RWPE2 (cell line): ENCODE data around the gene C8B.

Source experiments
- ATAC-seq: fragments of 200-7000 bp; cut with Tn5 transposase; 3 replicates; pipeline ENCODE4 v1.9.1; 2021; ENCODE audit warnings: low read depth
- DNase-seq: peaks from one replicate; pipeline ENCODE4 v3.0.0-alpha.2; 2020; ENCODE audit warnings: low spot score
- H3K27ac ChIP-seq: fragments of 450-650 bp; 2 replicates; pipeline ENCODE4 v1.5.1; 2017; ENCODE audit warnings: mild to moderate bottlenecking; ENCODE audit not compliant: poor library complexity, severe bottlenecking
- H3K27me3 ChIP-seq: fragments of 250-450 bp; sonication (Bioruptor Pico); 2 replicates; pipeline ENCODE4 v1.5.1; 2021; ENCODE audit warnings: mild to moderate bottlenecking, moderate library complexity; ENCODE audit not compliant: insufficient read depth, poor library complexity, severe bottlenecking
- H3K36me3 ChIP-seq: fragments of 250-450 bp; sonication (Bioruptor Pico); 2 replicates; pipeline ENCODE4 v1.5.1; 2020; ENCODE audit warnings: low read depth, mild to moderate bottlenecking, moderate library complexity
- H3K4me1 ChIP-seq: fragments of 250-450 bp; sonication (Bioruptor Pico); 2 replicates; pipeline ENCODE4 v1.5.1; 2021; ENCODE audit warnings: mild to moderate bottlenecking, moderate library complexity; ENCODE audit not compliant: insufficient read depth, poor library complexity, severe bottlenecking
- H3K4me3 ChIP-seq: fragments of 250-450 bp; sonication (Bioruptor Pico); 2 replicates; pipeline ENCODE4 v1.5.1; 2021; ENCODE audit warnings: mild to moderate bottlenecking, moderate library complexity; ENCODE audit not compliant: severe bottlenecking
- H3K9me3 ChIP-seq: fragments of 250-450 bp; sonication (Bioruptor Pico); 2 replicates; pipeline ENCODE4 v1.5.1; 2021; ENCODE audit warnings: mild to moderate bottlenecking, moderate library complexity; ENCODE audit not compliant: severe bottlenecking
- CTCF ChIP-seq: fragments of 450-650 bp; IDR thresholded peaks from one replicate; pipeline ENCODE4 v1.5.1; 2017; ENCODE audit warnings: mild to moderate bottlenecking, moderate library complexity; ENCODE audit not compliant: poor library complexity, severe bottlenecking

Gene C8B

GRCh38 chr1:56973923-56974742 lies 8.3 kb upstream of the C8B start:
- no peak for DNase-seq

GRCh38 chr1:56972976-56973375 lies 7.2 kb upstream of the C8B start:
- no peak for TF ChIP-seq CTCF
- H3K4me1 ChIP-seq, result no peaks in the 10 kb centered on the region
- no peak overlapping the region for H3K27ac ChIP-seq
- H3K9me3 ChIP-seq, result no peaks in the 10 kb centered on the region
- H3K4me3 ChIP-seq, result no peak overlapping the region
- H3K36me3 ChIP-seq, result no peaks in the 10 kb centered on the region
- ATAC-seq (no peak), DNase-seq (no peak)
- no peaks in the 10 kb centered on the region for H3K27me3 ChIP-seq

More at GRCh38 chr1:56973923-56974742, 8.3 kb upstream of the C8B start:
- Histone ChIP-seq H3K9me3 (no peaks in the 10 kb centered on the region), H3K36me3 (no peaks in the 10 kb centered on the region), H3K4me3 (no peak overlapping the region), H3K4me1 (no peaks in the 10 kb centered on the region), H3K27me3 (no peaks in the 10 kb centered on the region), H3K27ac (no peak overlapping the region)
- no peak for TF ChIP-seq CTCF
- ATAC-seq, result no peak

- Histone ChIP-seq H3K4me3 (no peak overlapping the region), H3K9me3 (no peaks in the 10 kb centered on the region), H3K36me3 (no peaks in the 10 kb centered on the region), H3K27me3 (no peaks in the 10 kb centered on the region), H3K4me1 (no peaks in the 10 kb centered on the region), H3K27ac (no peak overlapping the region)
- DNase-seq (no peak), ATAC-seq (no peak)
- TF ChIP-seq CTCF, result no peak
These were observed 4.5 kb upstream of the C8B start for GRCh38 chr1:56970280-56970679.

GRCh38 chr1:56968878-56969495 lies 3.2 kb upstream of the C8B start:
- DNase-seq, result no peak
- no peak for TF ChIP-seq CTCF

More at GRCh38 chr1:56968878-56969495, 3.2 kb upstream of the C8B start:
- H3K4me3 ChIP-seq, result no peak overlapping the region
- H3K4me1 ChIP-seq, result no peaks in the 10 kb centered on the region
- no peaks in the 10 kb centered on the region for H3K36me3 ChIP-seq
- H3K27ac ChIP-seq, result no peak overlapping the region
- H3K27me3 ChIP-seq, result no peaks in the 10 kb centered on the region
- no peak for ATAC-seq
- no peaks in the 10 kb centered on the region for H3K9me3 ChIP-seq
